HUDEP-2 (cell line): ENCODE results near the gene USH1G.

Experiments used
- DNase-seq, 76 experiments: peaks; one replicate each; lab custom pipeline; 2025; ENCODE audit not compliant: unreplicated experiment in 76 of 76; lab: John Stamatoyannopoulos, UW

USH1G gene

GRCh38 chr17:74907012-74907411 is 16.0 kb downstream of the USH1G start:
- no peak for DNase-seq

- DNase-seq = peak in 5 of 76 experiments; percentile 4 to 24 (median 11)
Measured at GRCh38 chr17:74906214-74906793, 16.8 kb downstream of the USH1G start.

GRCh38 chr17:74904687-74905409 is 18.2 kb downstream of the USH1G start:
- DNase-seq = no peak

- no peak for DNase-seq
Measured at GRCh38 chr17:74903671-74904070, 19.4 kb downstream of the USH1G start.

GRCh38 chr17:74903034-74903433 is 20.0 kb downstream of the USH1G start:
- no peak for DNase-seq

- no peak for DNase-seq
Measured at GRCh38 chr17:74901353-74902135, 21.5 kb downstream of the USH1G start.

GRCh38 chr17:74900208-74900607 is 22.8 kb downstream of the USH1G start:
- DNase-seq = no peak

- no peak for DNase-seq
Measured at GRCh38 chr17:74898376-74898946, 24.6 kb downstream of the USH1G start.

- no peak for DNase-seq
Measured at GRCh38 chr17:74893936-74894671, 29.0 kb downstream of the USH1G start.

GRCh38 chr17:74892974-74893911 is 29.8 kb downstream of the USH1G start, which contains the start of gene FADS6:
TSS of gene FADS6 (minus strand) at chr17:74893633. CDS start at chr17:74893595, 38 bp downstream.
- no peak for DNase-seq

GRCh38 chr17:74892013-74892841 is 30.8 kb downstream of the USH1G start:
- no peak for DNase-seq

GRCh38 chr17:74890554-74890953 is 32.5 kb downstream of the USH1G start:
- no peak for DNase-seq

- DNase-seq = no peak
Measured at GRCh38 chr17:74888469-74888868, 34.6 kb downstream of the USH1G start.

- DNase-seq = no peak
Measured at GRCh38 chr17:74883241-74883745, 39.8 kb downstream of the USH1G start.

GRCh38 chr17:74882517-74883240 is 40.4 kb downstream of the USH1G start:
- DNase-seq = no peak

GRCh38 chr17:74881073-74881472 is 42.0 kb downstream of the USH1G start:
- DNase-seq = no peak

- DNase-seq = no peak
Measured at GRCh38 chr17:74879308-74879707, 43.7 kb downstream of the USH1G start.

GRCh38 chr17:74878658-74879057 is 44.4 kb downstream of the USH1G start:
- no peak for DNase-seq
